Muscle of arm (tissue), 12 donors: ENCODE measurements around the gene KIF12. TPM values are rescaled to one million over a fixed set of nuclear protein-coding genes. Genes with fewer than 3 reads are reported as not detected.
"Not testable (repeated sequence)": the region's sequence is repeated elsewhere in the genome, so short reads cannot be mapped to it uniquely, and the experiment has no call there.

ENCODE experiments used
- DNase-seq: peaks from one replicate; pipeline ENCODE4 v3.0.0-alpha.2; 2013
- polyA plus RNA-seq, 12 donors: library from polyadenylated mRNA; unstranded; fragments of 120-200 nt; gene quantifications; one replicate each; pipeline ENCODE4 v1.2.1, GENCODE V29; 2013; ENCODE audit not compliant: insufficient read length in 12 of 12

Gene KIF12
- polyA plus RNA-seq, 12 donors = 0.17 to 21.0 (median 0.68) TPM; not detected in 2

DNA sequence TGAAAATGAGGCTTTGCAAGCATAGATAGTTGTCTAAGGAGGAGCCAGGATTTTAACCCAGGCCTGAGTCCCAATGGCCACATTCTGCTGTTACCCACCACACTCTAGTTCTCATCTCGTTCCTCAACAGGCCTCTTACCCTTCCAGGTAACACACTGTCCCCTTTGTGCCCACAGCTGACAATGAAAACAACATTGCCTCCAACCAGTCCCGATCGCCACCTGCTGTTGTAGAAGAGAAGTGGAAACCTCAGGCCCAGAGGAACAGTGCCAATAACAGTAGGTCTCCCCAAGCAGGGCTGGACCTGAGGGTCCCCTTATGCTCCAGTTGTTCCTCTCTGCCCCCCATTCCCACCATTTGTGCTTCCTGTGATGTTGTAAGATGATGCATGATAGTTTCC lies 51.4 kb downstream of the KIF12 start:
- DNase-seq = no peak

DNA sequence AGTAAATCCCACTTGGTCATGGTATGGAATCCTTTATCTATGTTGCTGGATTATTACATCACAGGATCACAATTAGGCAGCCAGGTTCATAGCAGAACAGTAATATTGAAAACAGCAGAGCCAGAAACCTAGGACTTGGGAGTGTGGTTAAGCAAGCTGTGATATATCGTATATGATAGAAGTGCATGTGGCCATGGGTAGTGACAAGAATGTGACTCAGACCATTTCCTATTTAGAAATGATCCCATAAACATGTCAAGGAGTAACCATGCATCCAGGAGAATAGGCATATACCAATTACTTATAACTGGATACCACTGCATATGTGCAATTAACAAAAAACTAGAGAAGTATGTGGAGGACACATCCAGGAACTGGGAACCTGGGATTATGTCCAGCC lies 52.2 kb downstream of the KIF12 start:
- DNase-seq = no peak

DNA sequence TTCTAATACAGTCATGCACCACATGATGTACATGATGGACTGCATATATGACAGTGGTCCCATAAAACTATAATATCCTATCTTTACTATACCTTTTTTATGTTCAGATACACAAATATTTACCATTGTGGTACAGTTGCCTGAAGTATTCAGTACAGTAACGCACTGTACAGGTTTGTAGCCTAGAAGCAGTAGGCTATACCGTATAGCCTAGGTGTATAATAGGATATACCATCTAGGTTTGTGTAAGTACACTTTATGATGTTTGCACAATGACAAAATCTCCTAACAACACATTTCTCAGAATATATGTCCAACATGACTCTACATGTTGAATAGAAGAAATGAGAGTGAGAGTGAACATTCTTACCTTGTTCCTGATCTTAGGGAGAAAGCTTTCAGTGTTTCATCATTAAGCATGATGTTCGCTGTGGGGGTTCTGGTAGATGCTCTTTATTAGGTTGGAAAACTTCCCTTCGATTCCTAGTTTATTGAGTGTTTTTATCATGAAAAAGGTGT lies 52.8 kb downstream of the KIF12 start:
- no peak for DNase-seq

DNA sequence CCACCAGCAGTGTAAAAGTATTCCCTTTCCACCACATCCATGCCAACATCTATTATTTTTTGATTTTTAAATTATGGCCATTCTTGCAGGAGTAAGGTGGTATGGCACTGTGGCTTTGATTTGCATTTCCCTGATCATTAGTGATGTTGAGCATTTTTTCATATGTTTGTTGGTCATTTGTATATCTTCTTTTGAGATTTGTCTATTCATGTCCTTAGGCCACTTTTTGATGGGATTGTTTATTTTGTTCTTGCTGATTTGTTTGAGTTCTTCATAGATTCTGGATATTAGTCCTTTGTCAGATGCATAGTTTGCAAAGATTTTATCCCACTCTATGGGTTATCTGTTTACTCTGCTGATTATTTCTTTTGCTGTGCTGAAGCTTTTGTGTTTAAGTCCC lies 55.4 kb downstream of the KIF12 start:
- DNase-seq = not testable (repeated sequence)

Other genes starting within 250 kb of the KIF12 start
- 10 to 100 TPM in 11 of 12 donors, not detected in 1; 11.6 to 22.5 (median 14.9) TPM for gene ZNF618, start 223.0 kb downstream of the KIF12 start, polyA plus RNA-seq
- 10 to 100 TPM in 1 of 12 donors, 1 to 10 TPM in 3, under 1 TPM in 5, not detected in 3; 0.13 to 19.9 (median 0.54) TPM for gene AMBP, start 21.0 kb downstream of the KIF12 start, polyA plus RNA-seq
- gene COL27A1, start 56.2 kb upstream of the KIF12 start, polyA plus RNA-seq = 100 to 1,000 TPM in 1 of 12 donors, 10 to 100 TPM in 11; 26.0 to 124 (median 34.1) TPM
- 1 to 10 TPM in 3 of 12 donors, under 1 TPM in 6, not detected in 3; 0.27 to 1.9 (median 0.69) TPM for gene ORM1, start 223.8 kb upstream of the KIF12 start, polyA plus RNA-seq
- 1 to 10 TPM in 1 of 12 donors, under 1 TPM in 1, not detected in 10; 0.73 to 1.0 TPM for gene ORM2, start 230.6 kb upstream of the KIF12 start, polyA plus RNA-seq